Esophagus squamous epithelium (tissue), 4 donors: ENCODE results near the gene RETN.

Experiments used
- POLR2A ChIP-seq, 4 donors: fragments of 450-650 bp; IDR thresholded peaks; one replicate each; pipeline ENCODE4 v1.6.1; 2017; ENCODE audit warnings: antibody characterized with exemption in 4 of 4, mild to moderate bottlenecking in 4 of 4, moderate library complexity in 3 of 4
- TF ChIP-seq, protein P1 (sequence below), 6 experiments: fragments of 450-650 bp in 4 of 6; fragments of 200-600 bp in 2 of 6; sonication (generic) in 2 of 6; IDR thresholded peaks; one replicate each; pipeline ENCODE4 v1.5.1; 2016 to 2019; ENCODE audit warnings: antibody characterized with exemption in 6 of 6, mild to moderate bottlenecking in 4 of 6, moderate library complexity in 4 of 6

DNA sequence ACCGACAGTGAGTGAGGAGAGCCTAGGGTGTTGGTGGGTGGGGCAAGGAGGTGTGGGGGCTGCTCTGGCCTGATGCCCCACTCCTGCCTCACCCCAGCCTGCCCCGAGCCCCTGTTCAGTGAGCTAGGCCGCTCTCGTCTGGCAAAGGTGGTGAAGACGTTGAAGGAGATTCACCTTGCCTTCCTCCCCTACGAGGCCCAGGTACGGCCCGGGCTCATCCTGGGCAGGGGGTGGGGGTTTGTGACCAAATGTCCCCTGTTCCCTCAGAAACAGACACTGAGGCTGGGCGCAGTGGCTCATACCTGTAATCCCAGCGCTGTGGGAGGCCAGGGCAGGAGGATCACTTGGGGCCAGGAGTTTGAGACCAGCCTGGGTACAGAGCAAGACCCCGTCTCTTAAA is 28.0 kb upstream of the RETN start:
- TF ChIP-seq, protein P1, sequence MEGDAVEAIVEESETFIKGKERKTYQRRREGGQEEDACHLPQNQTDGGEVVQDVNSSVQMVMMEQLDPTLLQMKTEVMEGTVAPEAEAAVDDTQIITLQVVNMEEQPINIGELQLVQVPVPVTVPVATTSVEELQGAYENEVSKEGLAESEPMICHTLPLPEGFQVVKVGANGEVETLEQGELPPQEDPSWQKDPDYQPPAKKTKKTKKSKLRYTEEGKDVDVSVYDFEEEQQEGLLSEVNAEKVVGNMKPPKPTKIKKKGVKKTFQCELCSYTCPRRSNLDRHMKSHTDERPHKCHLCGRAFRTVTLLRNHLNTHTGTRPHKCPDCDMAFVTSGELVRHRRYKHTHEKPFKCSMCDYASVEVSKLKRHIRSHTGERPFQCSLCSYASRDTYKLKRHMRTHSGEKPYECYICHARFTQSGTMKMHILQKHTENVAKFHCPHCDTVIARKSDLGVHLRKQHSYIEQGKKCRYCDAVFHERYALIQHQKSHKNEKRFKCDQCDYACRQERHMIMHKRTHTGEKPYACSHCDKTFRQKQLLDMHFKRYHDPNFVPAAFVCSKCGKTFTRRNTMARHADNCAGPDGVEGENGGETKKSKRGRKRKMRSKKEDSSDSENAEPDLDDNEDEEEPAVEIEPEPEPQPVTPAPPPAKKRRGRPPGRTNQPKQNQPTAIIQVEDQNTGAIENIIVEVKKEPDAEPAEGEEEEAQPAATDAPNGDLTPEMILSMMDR (IDR thresholded peaks at IDR 0.05) = no peak
- no peak for TF ChIP-seq POLR2A (IDR thresholded peaks at IDR 0.05)
